ENCODE results near the gene LDB3. TPM values are rescaled to one million over a fixed set of nuclear protein-coding genes. Genes with fewer than 3 reads are reported as not detected.

LDB3 gene
- total and polyA plus RNA-seq, 9 donors, result 208 to 829 (median 592) TPM

- peak; percentile 42 for DNase-seq
- no peaks in the 10 kb centered on the region for H3K9me3 ChIP-seq (replicated peaks; ENCODE audit: control insufficient read depth, low read depth, low read length)
- H3K36me3 ChIP-seq (ENCODE audit: control insufficient read depth, insufficient read depth, low read length), result no peaks in the 10 kb centered on the region
- no peaks in the 10 kb centered on the region for H3K27me3 ChIP-seq (ENCODE audit: control insufficient read depth, insufficient read depth, low read length)
- peak overlapping the region; percentile 21 for H3K27ac ChIP-seq (ENCODE audit: low read length)
- WGBS (ENCODE audit: insufficient coverage), result 38% methylated on average over 3 of the region's 7 CpGs
- no peak overlapping the region for H3K4me3 ChIP-seq (ENCODE audit: low read length)
- H3K4me1 ChIP-seq (ENCODE audit: control insufficient read depth, insufficient read depth, low read length), result peaks cover 13% of the 10 kb centered on the region
Observed at GRCh38 chr10:86744067-86744725, 75.9 kb downstream of the LDB3 start.

- Histone ChIP-seq H3K27me3 (ENCODE audit: control insufficient read depth, insufficient read depth, low read length) (no peaks in the 10 kb centered on the region), H3K27ac (ENCODE audit: low read length) (peak overlapping the region; percentile 71), H3K4me1 (ENCODE audit: control insufficient read depth, insufficient read depth, low read length) (peaks cover 18% of the 10 kb centered on the region), H3K9me3 (replicated peaks; ENCODE audit: control insufficient read depth, low read depth, low read length) (no peaks in the 10 kb centered on the region), H3K4me3 (ENCODE audit: low read length) (no peak overlapping the region), H3K36me3 (ENCODE audit: control insufficient read depth, insufficient read depth, low read length) (no peaks in the 10 kb centered on the region)
- WGBS (ENCODE audit: insufficient coverage), result no CpG with 5 or more reads among the region's 7 CpGs
- peak; percentile 85 for DNase-seq
Observed at GRCh38 chr10:86747796-86748581, 79.7 kb downstream of the LDB3 start.

- no peaks in the 10 kb centered on the region for H3K36me3 ChIP-seq (ENCODE audit: control insufficient read depth, insufficient read depth, low read length)
- H3K27ac ChIP-seq (ENCODE audit: low read length), result no peak overlapping the region
- peaks cover 3% of the 10 kb centered on the region for H3K27me3 ChIP-seq (ENCODE audit: control insufficient read depth, insufficient read depth, low read length)
- DNase-seq, result no peak
- peaks cover 24% of the 10 kb centered on the region for H3K4me1 ChIP-seq (ENCODE audit: control insufficient read depth, insufficient read depth, low read length)
- H3K4me3 ChIP-seq (ENCODE audit: low read length), result no peak overlapping the region
- H3K9me3 ChIP-seq (replicated peaks; ENCODE audit: control insufficient read depth, low read depth, low read length), result no peaks in the 10 kb centered on the region
- 88% methylated on average over 4 of the region's 9 CpGs for WGBS (ENCODE audit: insufficient coverage)
Observed at GRCh38 chr10:86749854-86750253, 81.5 kb downstream of the LDB3 start.

- no peaks in the 10 kb centered on the region for H3K36me3 ChIP-seq (ENCODE audit: control insufficient read depth, insufficient read depth, low read length)
- WGBS (ENCODE audit: insufficient coverage), result 98% methylated on average over 13 of the region's 17 CpGs
- no peak overlapping the region for H3K4me3 ChIP-seq (ENCODE audit: low read length)
- H3K9me3 ChIP-seq (replicated peaks; ENCODE audit: control insufficient read depth, low read depth, low read length), result no peaks in the 10 kb centered on the region
- H3K27me3 ChIP-seq (ENCODE audit: control insufficient read depth, insufficient read depth, low read length), result peaks cover 7% of the 10 kb centered on the region
- DNase-seq, result no peak
- no peak overlapping the region for H3K27ac ChIP-seq (ENCODE audit: low read length)
- H3K4me1 ChIP-seq (ENCODE audit: control insufficient read depth, insufficient read depth, low read length), result peaks cover 24% of the 10 kb centered on the region
Observed at GRCh38 chr10:86751477-86751876, 83.2 kb downstream of the LDB3 start.

GRCh38 chr10:86752311-86752710, 84.0 kb downstream of the LDB3 start:
- DNase-seq, result no peak
- H3K4me1 ChIP-seq (ENCODE audit: control insufficient read depth, insufficient read depth, low read length), result peaks cover 24% of the 10 kb centered on the region
- H3K4me3 ChIP-seq (ENCODE audit: low read length), result no peak overlapping the region
- H3K27me3 ChIP-seq (ENCODE audit: control insufficient read depth, insufficient read depth, low read length), result peaks cover 11% of the 10 kb centered on the region
- no peaks in the 10 kb centered on the region for H3K9me3 ChIP-seq (replicated peaks; ENCODE audit: control insufficient read depth, low read depth, low read length)
- H3K27ac ChIP-seq (ENCODE audit: low read length), result no peak overlapping the region
- 49% methylated on average over 4 of the region's 4 CpGs for WGBS (ENCODE audit: insufficient coverage)
- no peaks in the 10 kb centered on the region for H3K36me3 ChIP-seq (ENCODE audit: control insufficient read depth, insufficient read depth, low read length)

- Histone ChIP-seq H3K27me3 (ENCODE audit: control insufficient read depth, insufficient read depth, low read length) (peaks cover 12% of the 10 kb centered on the region), H3K9me3 (replicated peaks; ENCODE audit: control insufficient read depth, low read depth, low read length) (no peaks in the 10 kb centered on the region), H3K36me3 (ENCODE audit: control insufficient read depth, insufficient read depth, low read length) (no peaks in the 10 kb centered on the region), H3K4me3 (ENCODE audit: low read length) (no peak overlapping the region), H3K27ac (ENCODE audit: low read length) (no peak overlapping the region), H3K4me1 (ENCODE audit: control insufficient read depth, insufficient read depth, low read length) (peaks cover 22% of the 10 kb centered on the region)
- DNase-seq, result no peak
- WGBS (ENCODE audit: insufficient coverage), result no CpG with 5 or more reads among the region's 2 CpGs
Observed at GRCh38 chr10:86753051-86753450, 84.7 kb downstream of the LDB3 start.

- H3K36me3 ChIP-seq (ENCODE audit: control insufficient read depth, insufficient read depth, low read length), result no peaks in the 10 kb centered on the region
- H3K4me1 ChIP-seq (ENCODE audit: control insufficient read depth, insufficient read depth, low read length), result peaks cover 19% of the 10 kb centered on the region
- no peak overlapping the region for H3K4me3 ChIP-seq (ENCODE audit: low read length)
- H3K27me3 ChIP-seq (ENCODE audit: control insufficient read depth, insufficient read depth, low read length), result peaks cover 12% of the 10 kb centered on the region
- no peak overlapping the region for H3K27ac ChIP-seq (ENCODE audit: low read length)
- no peak for DNase-seq
- 88% methylated on average over 8 of the region's 12 CpGs for WGBS (ENCODE audit: insufficient coverage)
- no peaks in the 10 kb centered on the region for H3K9me3 ChIP-seq (replicated peaks; ENCODE audit: control insufficient read depth, low read depth, low read length)
Observed at GRCh38 chr10:86753638-86754434, 85.5 kb downstream of the LDB3 start.

GRCh38 chr10:86755454-86755739, 87.1 kb downstream of the LDB3 start:
- 2% methylated on average over 7 of the region's 9 CpGs for WGBS (ENCODE audit: insufficient coverage)
- Histone ChIP-seq H3K27me3 (ENCODE audit: control insufficient read depth, insufficient read depth, low read length) (peaks cover 12% of the 10 kb centered on the region), H3K36me3 (ENCODE audit: control insufficient read depth, insufficient read depth, low read length) (no peaks in the 10 kb centered on the region), H3K9me3 (replicated peaks; ENCODE audit: control insufficient read depth, low read depth, low read length) (no peaks in the 10 kb centered on the region), H3K4me3 (ENCODE audit: low read length) (peak overlapping the region; percentile 68), H3K4me1 (ENCODE audit: control insufficient read depth, insufficient read depth, low read length) (peaks cover 19% of the 10 kb centered on the region), H3K27ac (ENCODE audit: low read length) (peak overlapping the region; percentile 96)
- no peak for DNase-seq

- H3K27me3 ChIP-seq (ENCODE audit: control insufficient read depth, insufficient read depth, low read length), result peaks cover 12% of the 10 kb centered on the region
- WGBS (ENCODE audit: insufficient coverage), result under 1% methylated on average over 84 of the region's 89 CpGs
- H3K4me1 ChIP-seq (ENCODE audit: control insufficient read depth, insufficient read depth, low read length), result peaks cover 19% of the 10 kb centered on the region
Observed at GRCh38 chr10:86755740-86756510, 87.6 kb downstream of the LDB3 start.

More at GRCh38 chr10:86755740-86756510, 87.6 kb downstream of the LDB3 start:
- no peaks in the 10 kb centered on the region for H3K36me3 ChIP-seq (ENCODE audit: control insufficient read depth, insufficient read depth, low read length)
- peak; percentile 98 for DNase-seq
- H3K27ac ChIP-seq (ENCODE audit: low read length), result peak overlapping the region; percentile 96
- H3K9me3 ChIP-seq (replicated peaks; ENCODE audit: control insufficient read depth, low read depth, low read length), result no peaks in the 10 kb centered on the region
- H3K4me3 ChIP-seq (ENCODE audit: low read length), result peak overlapping the region; percentile 68
